Measurements from ENCODE around the gene MYO1B. TPM values are rescaled to one million over a fixed set of nuclear protein-coding genes. Genes with fewer than 3 reads are reported as not detected.

Gene MYO1B
- total RNA-seq, 1 experiment from 2014 or later: 37.8 TPM

GRCh38 chr2:191262436-191262835 is 17.2 kb downstream of the MYO1B start:
- POLR2A ChIA-PET (ENCODE audit: low non-redundant PET): no interaction called here
- TF ChIP-seq EZH2 (IDR thresholded peaks at IDR 0.05; ENCODE audit: borderline replicate concordance, low read depth, low read length, poor library complexity, severe bottlenecking) (no peak), CTCF (conservative IDR thresholded peaks at IDR 0.05; ENCODE audit: low read depth, low read length) (no peak)
- CTCF ChIA-PET: no interaction called here
- Histone ChIP-seq H3K27me3 (replicated peaks; ENCODE audit: insufficient read depth, low read depth, low read length, poor library complexity) (no peaks in the 10 kb centered on the region), H3K36me3 (ENCODE audit: insufficient read depth, low read length, poor library complexity, severe bottlenecking) (no peaks in the 10 kb centered on the region), H3K4me3 (ENCODE audit: low read depth, low read length, poor library complexity, severe bottlenecking) (no peak overlapping the region), H3K27ac (ENCODE audit: low read depth, low read length, poor library complexity, severe bottlenecking) (no peak overlapping the region), H3K4me1 (ENCODE audit: insufficient read depth, low read length, poor library complexity, severe bottlenecking) (no peaks in the 10 kb centered on the region), H3K9me3 (ENCODE audit: low read depth, low read length, poor library complexity, severe bottlenecking) (no peaks in the 10 kb centered on the region)
- BruUV-seq (replicated peaks): no TSS peak
- DNase-seq (ENCODE audit: low spot score): no peak
- intact Hi-C loops (cut with micrococcal nuclease; ENCODE audit: unreplicated experiment): no loop called here

- Histone ChIP-seq H3K27me3 (replicated peaks; ENCODE audit: insufficient read depth, low read depth, low read length, poor library complexity) (no peaks in the 10 kb centered on the region), H3K4me3 (ENCODE audit: low read depth, low read length, poor library complexity, severe bottlenecking) (no peak overlapping the region), H3K4me1 (ENCODE audit: insufficient read depth, low read length, poor library complexity, severe bottlenecking) (no peaks in the 10 kb centered on the region), H3K9me3 (ENCODE audit: low read depth, low read length, poor library complexity, severe bottlenecking) (no peaks in the 10 kb centered on the region), H3K27ac (ENCODE audit: low read depth, low read length, poor library complexity, severe bottlenecking) (no peak overlapping the region), H3K36me3 (ENCODE audit: insufficient read depth, low read length, poor library complexity, severe bottlenecking) (no peaks in the 10 kb centered on the region)
- BruUV-seq (replicated peaks): no TSS peak
- ChIA-PET POLR2A (ENCODE audit: low non-redundant PET) (no interaction called here), CTCF (no interaction called here)
- intact Hi-C loops (cut with micrococcal nuclease; ENCODE audit: unreplicated experiment): no loop called here
- TF ChIP-seq CTCF (conservative IDR thresholded peaks at IDR 0.05; ENCODE audit: low read depth, low read length) (no peak), EZH2 (IDR thresholded peaks at IDR 0.05; ENCODE audit: borderline replicate concordance, low read depth, low read length, poor library complexity, severe bottlenecking) (no peak)
- DNase-seq (ENCODE audit: low spot score): no peak
Measured at GRCh38 chr2:191263050-191263449, 17.8 kb downstream of the MYO1B start.

- Histone ChIP-seq H3K4me1 (ENCODE audit: insufficient read depth, low read length, poor library complexity, severe bottlenecking) (no peaks in the 10 kb centered on the region), H3K4me3 (ENCODE audit: low read depth, low read length, poor library complexity, severe bottlenecking) (no peak overlapping the region), H3K36me3 (ENCODE audit: insufficient read depth, low read length, poor library complexity, severe bottlenecking) (no peaks in the 10 kb centered on the region), H3K9me3 (ENCODE audit: low read depth, low read length, poor library complexity, severe bottlenecking) (no peaks in the 10 kb centered on the region), H3K27ac (ENCODE audit: low read depth, low read length, poor library complexity, severe bottlenecking) (no peak overlapping the region), H3K27me3 (replicated peaks; ENCODE audit: insufficient read depth, low read depth, low read length, poor library complexity) (no peaks in the 10 kb centered on the region)
- TF ChIP-seq EZH2 (IDR thresholded peaks at IDR 0.05; ENCODE audit: borderline replicate concordance, low read depth, low read length, poor library complexity, severe bottlenecking): no peak
- CTCF ChIA-PET: no interaction called here
- BruUV-seq (replicated peaks): no TSS peak
- POLR2A ChIA-PET (ENCODE audit: low non-redundant PET): no interaction called here
- no peak for DNase-seq (ENCODE audit: low spot score)
- intact Hi-C loops (cut with micrococcal nuclease; ENCODE audit: unreplicated experiment): no loop called here
Measured at GRCh38 chr2:191264647-191265081, 19.5 kb downstream of the MYO1B start.

Measured in A673 (cell line).